RPMI7951 (cell line): ENCODE measurements around the gene CD69. TPM values are rescaled to one million over a fixed set of nuclear protein-coding genes. Genes with fewer than 3 reads are reported as not detected.
"Not testable (repeated sequence)": the region's sequence is repeated elsewhere in the genome, so short reads cannot be mapped to it uniquely, and the experiment has no call there.

Source experiments
- DNase-seq: peaks from one replicate; pipeline ENCODE4 v3.0.0-alpha.2; 2012; ENCODE audit warnings: low read depth
- total RNA-seq: library from RNA; depleted of rRNA; stranded (reverse); fragments of >200 nt; shearing (Covaris generic); gene quantifications from 2 replicates; pipeline ENCODE4 v1.2.3, GENCODE V29; 2014

CD69 gene
- total RNA-seq, 1 experiment from 2014 or later = not detected

GRCh38 chr12:9750276-9751203 lies 10.2 kb downstream of the CD69 start:
- DNase-seq = peak; percentile 55

- no peak for DNase-seq
These were observed 11.1 kb downstream of the CD69 start for GRCh38 chr12:9749640-9750039.

GRCh38 chr12:9745199-9745598 lies 15.5 kb downstream of the CD69 start:
- DNase-seq = no peak

- no peak for DNase-seq
These were observed 18.0 kb downstream of the CD69 start for GRCh38 chr12:9742661-9743060.

- DNase-seq = no peak
These were observed 19.0 kb downstream of the CD69 start for GRCh38 chr12:9741726-9742125.

- no peak for DNase-seq
These were observed 20.5 kb downstream of the CD69 start for GRCh38 chr12:9740106-9740750.

- DNase-seq = peak; percentile 13
These were observed 21.1 kb downstream of the CD69 start for GRCh38 chr12:9739404-9740105.

- DNase-seq = not testable (repeated sequence)
These were observed 21.8 kb downstream of the CD69 start for GRCh38 chr12:9738905-9739304.

- DNase-seq = no peak
These were observed 23.6 kb downstream of the CD69 start for GRCh38 chr12:9736936-9737705.

- DNase-seq = no peak
These were observed 25.1 kb downstream of the CD69 start for GRCh38 chr12:9735601-9736000.

GRCh38 chr12:9732921-9733461 lies 27.7 kb downstream of the CD69 start, which contains the start of gene CLECL1:
TSS of gene CLECL1 (minus strand) at chr12:9733097.
- DNase-seq = no peak

- no peak for DNase-seq
These were observed 28.9 kb downstream of the CD69 start for GRCh38 chr12:9731797-9732196.

GRCh38 chr12:9731393-9731792 lies 29.3 kb downstream of the CD69 start:
- DNase-seq = no peak

- no peak for DNase-seq
These were observed 30.1 kb downstream of the CD69 start for GRCh38 chr12:9730591-9730990.

GRCh38 chr12:9730011-9730410 lies 30.7 kb downstream of the CD69 start:
- DNase-seq = no peak

- no peak for DNase-seq
These were observed 31.6 kb downstream of the CD69 start for GRCh38 chr12:9729082-9729481.

GRCh38 chr12:9727813-9728212 lies 32.9 kb downstream of the CD69 start:
- DNase-seq = no peak

GRCh38 chr12:9725213-9725870 lies 35.4 kb downstream of the CD69 start:
- no peak for DNase-seq

- no peak for DNase-seq
These were observed 36.7 kb downstream of the CD69 start for GRCh38 chr12:9724023-9724422.

- DNase-seq = no peak
These were observed 39.2 kb downstream of the CD69 start for GRCh38 chr12:9721394-9722092.
